GM15510 (cell line): Measurements from ENCODE around the gene WDPCP.

Experiments
- POLR2A ChIP-seq: IDR thresholded peaks from 3 replicates; pipeline ENCODE4 v1.6.1; 2011; ENCODE audit warnings: borderline replicate concordance; ENCODE audit not compliant: insufficient read length; ENCODE audit errors: extremely low read depth

Gene WDPCP

GRCh38 chr2:63369146-63369545 is 219.1 kb downstream of the WDPCP start:
- no peak for TF ChIP-seq POLR2A

GRCh38 chr2:63364866-63365265 is 223.4 kb downstream of the WDPCP start:
- no peak for TF ChIP-seq POLR2A

- no peak for TF ChIP-seq POLR2A
Measured at GRCh38 chr2:63347361-63347760, 240.9 kb downstream of the WDPCP start.

DNA sequence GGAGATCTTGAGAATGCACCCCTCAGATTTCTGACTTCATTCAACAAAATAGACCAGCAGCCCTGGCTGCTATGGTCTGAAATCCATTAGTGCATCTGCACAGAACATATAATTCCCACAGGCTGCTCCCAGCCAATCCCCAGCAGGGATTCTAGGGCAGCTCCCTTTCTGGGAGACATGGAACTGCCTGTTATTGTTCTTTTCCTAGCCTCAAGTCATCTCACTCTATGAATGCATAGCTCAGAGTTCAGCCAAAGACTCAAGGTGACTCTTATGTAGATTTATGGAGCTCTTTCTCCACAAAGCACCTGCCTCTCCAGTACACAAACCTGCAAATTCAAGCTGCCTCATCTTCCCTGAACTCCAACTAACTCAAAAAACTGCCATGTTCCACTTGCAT is 241.9 kb downstream of the WDPCP start:
- no peak for TF ChIP-seq POLR2A

- no peak for TF ChIP-seq POLR2A
Measured at GRCh38 chr2:63345285-63345633, 243.0 kb downstream of the WDPCP start.

GRCh38 chr2:63344575-63345284 is 243.5 kb downstream of the WDPCP start:
- TF ChIP-seq POLR2A, result no peak

- no peak for TF ChIP-seq POLR2A
Measured at GRCh38 chr2:63343397-63344109, 244.7 kb downstream of the WDPCP start.

- no peak for TF ChIP-seq POLR2A
Measured at GRCh38 chr2:63340443-63340842, 247.8 kb downstream of the WDPCP start.

GRCh38 chr2:63334910-63335309 is 253.4 kb downstream of the WDPCP start:
- no peak for TF ChIP-seq POLR2A

DNA sequence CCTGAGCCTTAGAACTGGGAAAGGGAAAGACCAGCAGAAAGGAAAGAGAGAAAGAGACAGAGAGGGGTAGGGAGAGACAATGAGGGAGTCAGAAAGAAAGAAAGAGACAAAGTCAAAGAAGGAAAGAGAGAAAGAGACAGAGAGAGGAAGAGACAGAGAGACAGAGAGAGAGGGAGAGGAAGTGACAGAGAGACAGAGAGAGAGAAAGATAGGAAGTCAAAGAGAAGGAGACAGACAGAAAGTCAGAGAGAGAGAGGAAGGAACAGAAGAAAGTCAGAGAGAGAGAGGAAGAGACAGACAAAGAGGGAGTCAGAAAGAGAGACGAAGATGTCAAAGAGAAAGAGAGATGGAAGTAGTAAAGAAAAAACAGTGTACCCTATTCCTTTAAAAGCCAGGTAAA is 261.8 kb downstream of the WDPCP start:
- no peak for TF ChIP-seq POLR2A

DNA sequence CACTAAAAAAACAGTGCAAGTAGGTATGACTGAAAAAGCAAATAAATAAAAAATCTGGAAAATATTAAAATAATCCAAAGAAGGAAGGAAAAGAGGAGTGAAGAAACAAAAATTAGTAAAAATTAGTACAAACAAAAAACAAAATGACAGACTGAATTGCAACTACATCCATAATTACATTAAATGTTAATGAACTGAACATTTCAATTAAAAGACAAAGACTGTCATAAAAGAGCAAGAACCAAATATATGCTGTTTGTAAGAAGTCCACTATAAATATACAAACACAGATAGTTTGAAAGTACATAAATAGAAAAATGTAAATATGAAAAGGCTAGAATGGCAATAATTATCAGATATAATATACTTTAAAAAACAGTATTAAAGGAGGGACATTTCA is 267.6 kb downstream of the WDPCP start:
- no peak for TF ChIP-seq POLR2A

GRCh38 chr2:63310614-63311013 is 277.7 kb downstream of the WDPCP start:
- TF ChIP-seq POLR2A, result no peak

DNA sequence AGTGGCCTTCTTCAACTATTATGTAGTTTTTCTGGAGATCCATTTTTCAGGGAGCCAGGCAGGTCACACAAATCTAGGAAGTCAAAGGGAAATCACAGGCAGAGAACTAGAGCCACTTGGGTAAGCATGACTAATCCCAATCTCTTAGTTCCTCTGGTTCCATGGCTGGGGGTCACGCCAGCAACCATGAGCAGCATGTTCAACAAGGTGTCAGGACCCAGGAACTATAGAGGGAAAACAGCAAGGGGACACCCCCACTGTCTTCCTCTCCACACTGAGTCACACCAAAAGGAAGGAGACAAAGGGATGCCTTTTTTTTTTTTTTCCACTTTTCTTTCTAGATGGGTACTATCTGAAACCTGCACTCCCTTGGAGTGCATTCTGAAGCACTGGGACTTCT is 286.8 kb downstream of the WDPCP start:
- no peak for TF ChIP-seq POLR2A

GRCh38 chr2:63300835-63301234 is 287.4 kb downstream of the WDPCP start:
- TF ChIP-seq POLR2A, result no peak

GRCh38 chr2:63287956-63288355 is 300.3 kb downstream of the WDPCP start:
- TF ChIP-seq POLR2A, result no peak

DNA sequence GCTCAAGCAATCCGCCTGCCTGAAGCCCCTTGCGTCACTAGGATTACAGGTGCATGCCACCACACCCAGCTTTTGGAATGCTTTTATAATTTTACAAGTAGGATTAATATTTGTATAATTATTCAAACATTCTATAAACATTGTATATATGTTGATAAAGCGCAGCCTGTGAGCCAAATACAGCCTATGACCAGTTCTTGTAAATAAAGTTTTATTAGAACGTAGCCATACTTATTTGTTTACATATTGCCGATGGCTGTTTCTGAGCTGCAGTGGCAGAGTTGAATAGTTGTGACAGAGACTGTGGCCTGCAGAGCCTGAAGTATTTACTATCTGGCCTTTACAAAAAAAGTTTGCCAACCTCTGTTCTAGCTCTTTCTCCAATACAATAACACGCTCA is 305.0 kb downstream of the WDPCP start:
- TF ChIP-seq POLR2A, result no peak

DNA sequence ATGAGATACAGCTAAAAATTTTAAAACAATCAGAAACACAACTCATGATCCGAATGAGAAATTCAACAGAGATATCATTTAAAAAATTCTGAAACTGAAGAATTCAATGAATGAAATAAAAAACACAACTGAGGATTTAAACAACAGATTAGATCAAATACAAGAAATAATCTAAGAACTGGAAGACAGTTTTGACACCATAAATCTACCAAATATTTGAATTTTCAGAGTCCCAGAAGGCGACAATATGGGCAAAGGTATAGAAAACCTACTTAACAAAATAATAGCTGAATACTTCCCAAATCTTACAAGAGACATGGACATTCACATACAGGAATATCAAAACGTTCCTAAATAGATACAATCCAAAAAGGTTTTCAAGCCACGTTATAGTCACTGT is 315.7 kb downstream of the WDPCP start:
- TF ChIP-seq POLR2A, result no peak

DNA sequence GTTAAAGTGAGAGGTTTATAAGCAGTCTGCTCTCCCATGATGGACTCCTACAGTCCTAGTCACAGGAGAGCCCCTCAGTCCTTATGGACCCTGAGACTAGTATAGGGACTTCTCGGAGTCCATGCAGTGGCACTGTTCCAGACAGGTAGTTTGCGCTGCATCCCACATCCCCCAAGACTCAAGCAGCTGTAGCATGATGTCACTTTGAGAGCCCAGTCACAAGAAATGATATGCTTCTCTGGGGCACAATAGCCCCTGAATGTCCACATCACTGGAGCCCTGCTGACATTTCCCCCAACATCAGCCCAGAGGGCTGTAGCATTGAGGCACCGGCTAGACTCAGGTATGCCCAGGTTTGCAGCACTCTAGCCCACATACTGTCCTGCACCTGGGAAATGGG is 317.6 kb downstream of the WDPCP start:
- no peak for TF ChIP-seq POLR2A

- no peak for TF ChIP-seq POLR2A
Measured at GRCh38 chr2:63268946-63269345, 319.3 kb downstream of the WDPCP start.
